Activated CD4-positive, CD25-positive, alpha-beta regulatory T cell treated with anti-CD3 and anti-CD28 coated beads, Interleukin-2, amount 50 U/mL, for 16 hours (primary cell): ENCODE measurements around the gene BNC2.
"Not testable (repeated sequence)": the region's sequence is repeated elsewhere in the genome, so short reads cannot be mapped to it uniquely, and the experiment has no call there.

ENCODE experiments used
- DNase-seq: peaks from one replicate; pipeline ENCODE4 v3.0.0-alpha.2; 2020; ENCODE audit warnings: low read depth, low spot score

The BNC2 gene

DNA sequence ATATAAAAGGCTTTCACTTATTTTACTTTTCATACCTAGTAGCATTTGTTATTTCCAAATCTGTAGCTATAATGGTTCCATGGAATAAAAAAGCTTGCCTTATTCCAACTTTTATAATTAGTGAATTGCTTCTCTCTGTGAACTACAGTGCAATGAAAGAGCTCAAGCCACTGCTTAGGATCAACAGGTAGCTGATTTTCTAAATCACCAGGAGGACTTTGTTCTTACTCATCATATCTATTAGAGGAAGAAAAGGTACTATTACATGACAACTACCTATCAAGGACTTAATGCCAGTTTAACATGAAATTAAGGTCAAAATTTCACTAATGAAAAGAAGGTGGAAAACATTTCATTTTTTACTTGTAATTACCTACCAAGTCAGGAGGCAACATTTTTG, 414.6 kb downstream of the BNC2 start:
- DNase-seq = no peak

DNA sequence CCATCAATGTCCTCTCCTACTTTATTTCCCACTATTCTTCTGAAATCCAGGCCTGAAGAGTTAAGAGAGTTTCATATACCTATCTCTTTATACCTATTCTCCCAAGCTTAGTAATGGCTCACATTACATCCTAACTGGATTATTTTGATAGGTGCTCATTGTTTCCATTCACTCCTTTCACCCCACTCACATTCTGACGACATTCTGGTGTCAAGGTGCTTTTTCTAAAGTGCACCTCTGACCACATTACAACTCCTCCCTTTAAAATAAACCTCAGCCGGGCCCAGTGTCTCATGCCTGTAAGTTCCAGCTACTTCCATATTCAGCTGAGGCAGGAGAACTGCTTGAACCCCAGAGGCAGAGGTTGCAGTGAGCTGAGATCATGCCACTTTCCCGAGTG, 417.1 kb downstream of the BNC2 start:
- no peak for DNase-seq

DNA sequence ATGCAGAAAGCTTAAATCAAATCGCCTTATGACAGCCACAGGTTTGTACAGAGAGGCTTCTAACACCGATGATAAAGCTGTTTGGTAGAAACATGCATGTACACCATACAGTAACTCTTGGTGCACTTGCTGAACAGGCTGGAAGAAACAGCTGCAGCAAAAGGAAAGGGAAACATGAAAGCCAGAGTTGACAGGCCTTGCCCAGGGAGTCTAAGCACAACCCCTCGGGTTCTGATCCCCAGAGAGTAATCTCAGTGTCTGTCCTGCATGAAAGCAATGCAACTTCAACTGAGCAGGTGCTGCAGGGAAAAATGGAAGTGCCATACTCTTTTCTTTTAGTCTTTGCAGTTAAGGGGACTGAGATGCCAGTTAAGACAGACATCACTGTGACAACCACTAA, 419.9 kb downstream of the BNC2 start:
- DNase-seq = no peak

DNA sequence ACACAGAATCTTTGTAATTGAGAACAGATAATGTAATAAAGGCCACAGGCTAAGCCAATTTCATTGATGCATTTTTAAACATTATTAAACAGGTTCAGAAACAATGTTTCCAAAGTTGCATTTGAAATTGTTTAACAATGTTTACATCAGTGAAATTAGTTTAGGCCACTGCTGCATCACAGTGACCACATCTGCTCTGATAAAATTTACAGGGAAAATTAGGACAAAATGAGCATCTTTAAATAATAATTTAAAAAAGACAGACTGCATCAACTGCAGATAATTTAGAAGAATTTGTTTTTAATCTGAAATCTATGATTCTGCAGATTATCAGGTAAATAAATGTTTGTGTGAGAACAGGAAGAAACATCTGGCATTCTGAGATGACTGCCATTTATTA, 420.4 kb downstream of the BNC2 start:
- DNase-seq = no peak

DNA sequence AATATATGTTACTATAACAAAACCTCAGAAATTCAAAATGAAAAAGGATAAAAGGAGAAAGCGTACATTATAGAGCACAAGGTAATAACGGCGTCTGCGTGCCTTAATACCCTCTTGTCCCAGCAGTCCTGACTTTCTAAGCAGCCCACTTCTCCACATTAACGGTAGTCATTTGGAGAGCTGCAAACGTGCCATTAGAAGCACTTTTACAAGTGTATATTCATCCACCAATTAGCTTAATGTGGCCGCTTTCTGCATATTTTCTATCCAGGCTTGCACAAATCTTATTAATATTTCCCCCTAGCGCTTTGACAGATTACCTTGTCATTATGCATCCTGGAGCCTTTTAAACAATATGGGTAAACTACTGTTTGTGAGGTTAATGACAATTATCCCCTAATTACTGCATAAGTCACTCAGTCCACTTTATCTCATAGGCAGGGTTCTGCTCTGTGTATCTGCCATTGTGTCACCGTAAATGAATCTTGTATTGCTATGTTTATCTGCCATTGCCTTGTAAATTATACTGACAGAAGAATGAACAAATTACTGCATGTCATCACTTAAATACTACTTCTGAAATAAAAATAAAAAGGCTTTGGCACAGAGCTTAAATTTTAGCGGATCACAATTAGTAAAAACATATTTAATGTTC, 421.3 kb downstream of the BNC2 start:
- no peak for DNase-seq

DNA sequence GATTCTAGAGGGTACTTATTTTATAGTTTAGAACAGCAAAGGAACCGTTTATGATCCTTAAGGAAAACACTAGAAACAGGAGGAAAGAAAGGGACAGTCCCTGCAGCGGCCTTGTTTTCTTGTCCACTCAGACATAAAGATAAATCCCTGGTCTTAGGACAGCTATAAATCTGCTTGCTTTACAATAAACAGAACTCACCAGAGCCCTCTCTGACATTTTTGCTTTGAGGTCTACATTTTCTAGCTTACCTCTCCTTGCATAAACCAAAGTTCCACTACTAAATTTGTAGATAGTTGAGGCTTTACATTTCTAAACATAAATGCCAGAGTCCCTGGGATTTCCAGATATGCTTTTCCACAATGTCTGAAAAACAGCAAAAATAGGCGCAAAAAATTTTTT, 422.5 kb downstream of the BNC2 start:
- no peak for DNase-seq

DNA sequence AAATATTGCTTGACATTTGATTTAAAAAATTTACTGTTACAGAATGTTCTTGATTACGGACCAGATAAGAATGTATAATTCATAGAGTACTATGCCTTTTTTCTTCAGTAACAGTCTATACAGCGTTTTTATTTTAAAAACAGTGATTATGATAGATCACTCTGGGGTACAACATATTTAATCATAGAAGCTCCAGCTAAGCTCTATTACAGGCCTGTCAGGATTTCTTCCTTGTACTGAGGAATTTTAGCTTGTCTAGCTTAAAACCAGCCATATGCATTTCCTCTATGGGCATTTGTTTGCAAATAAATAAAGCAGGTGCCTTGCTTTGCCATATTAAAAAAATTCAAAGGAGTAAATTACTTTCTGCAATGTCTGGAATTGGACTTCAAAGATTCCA, 423.8 kb downstream of the BNC2 start:
- no peak for DNase-seq

DNA sequence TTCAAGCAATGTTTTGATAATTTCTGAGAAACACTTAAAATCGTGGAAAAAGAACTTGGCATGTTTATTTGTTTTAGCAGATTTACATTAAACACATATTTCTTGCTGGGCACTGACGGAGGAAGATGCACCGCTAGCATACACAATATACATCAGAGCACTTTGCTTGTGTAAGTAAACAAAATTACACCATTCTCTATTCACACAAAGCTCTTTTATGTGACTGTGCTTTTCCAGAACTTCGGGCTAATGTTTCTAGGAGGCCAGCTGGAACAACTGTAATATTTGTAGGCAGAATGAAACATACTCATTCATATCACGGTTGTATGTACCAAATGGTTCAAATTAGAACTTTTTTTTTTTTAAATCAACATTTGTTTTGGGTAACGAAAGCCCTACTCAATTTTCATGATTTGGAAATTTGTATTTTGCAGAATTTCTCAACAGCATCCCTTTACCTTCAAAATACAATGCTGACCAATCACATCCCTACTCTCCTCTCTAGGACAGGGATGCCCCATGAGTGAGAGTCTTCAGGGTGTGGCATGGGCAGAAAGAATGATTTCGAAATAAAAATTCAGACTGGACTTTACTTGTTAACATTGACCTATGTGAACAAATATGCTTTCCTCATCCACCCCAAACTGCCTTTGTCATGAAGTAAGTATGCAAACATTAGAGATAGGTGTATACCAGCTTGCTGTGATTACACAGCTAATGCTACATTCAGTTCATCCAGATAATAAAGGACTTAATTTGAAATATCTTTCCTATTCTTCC, 425.1 kb downstream of the BNC2 start:
- DNase-seq = no peak

DNA sequence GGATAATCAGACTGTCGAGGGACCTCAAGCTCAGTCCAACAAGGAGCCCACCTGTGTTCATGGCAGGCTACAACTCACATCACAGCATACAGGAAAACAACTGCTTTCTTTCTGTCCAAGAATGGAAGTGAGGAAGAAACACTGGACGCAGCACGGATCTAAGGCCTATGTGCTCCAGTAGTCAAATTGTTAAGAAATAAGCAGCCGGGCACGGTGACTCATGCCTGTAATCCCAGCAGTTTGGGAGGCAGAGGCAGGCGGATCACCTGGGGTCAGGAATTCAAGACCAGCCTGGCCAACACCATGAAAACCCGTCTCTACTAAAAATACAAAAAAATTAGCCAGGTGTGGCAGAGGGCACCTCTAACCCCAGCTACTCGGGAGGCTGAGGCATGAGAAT, 427.8 kb downstream of the BNC2 start:
- DNase-seq = no peak

DNA sequence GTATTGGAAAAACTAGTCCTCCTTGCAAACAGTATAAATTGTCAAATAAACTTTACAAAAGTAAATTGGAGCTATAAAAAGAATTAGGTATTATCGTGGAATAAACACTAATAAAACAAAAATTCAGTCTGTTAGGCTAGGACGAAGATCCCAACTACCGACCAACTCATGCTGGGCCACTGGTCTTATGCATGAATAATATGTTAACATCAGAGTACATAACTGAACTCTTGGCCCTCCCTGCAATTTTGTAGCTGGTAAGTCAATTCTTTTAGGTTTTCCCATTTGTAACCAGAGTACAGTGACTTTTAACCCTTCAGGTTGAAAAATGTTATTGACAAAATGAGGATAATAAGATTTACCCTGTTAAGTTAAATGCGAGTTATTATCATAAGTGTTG, 428.7 kb downstream of the BNC2 start:
- DNase-seq = no peak

DNA sequence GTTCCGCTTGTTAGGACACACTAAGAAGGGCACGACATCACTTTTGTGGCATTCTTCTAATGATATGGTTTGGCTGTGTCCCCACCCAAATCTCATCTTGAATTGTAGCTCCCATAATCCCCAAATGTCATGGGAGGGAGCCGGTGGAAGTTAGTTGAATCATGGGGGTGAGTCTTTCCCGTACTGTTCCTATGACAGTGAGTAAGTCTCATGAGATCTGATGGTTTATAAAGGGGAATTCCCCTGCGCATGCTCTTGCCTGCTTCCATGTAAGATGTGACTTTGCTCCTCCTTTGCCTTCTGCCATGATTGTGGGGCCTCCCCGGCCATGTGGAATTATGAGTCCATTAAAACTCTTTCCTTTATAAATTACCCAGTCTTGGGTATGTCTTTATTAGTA, 431.6 kb downstream of the BNC2 start:
- not testable (repeated sequence) for DNase-seq

DNA sequence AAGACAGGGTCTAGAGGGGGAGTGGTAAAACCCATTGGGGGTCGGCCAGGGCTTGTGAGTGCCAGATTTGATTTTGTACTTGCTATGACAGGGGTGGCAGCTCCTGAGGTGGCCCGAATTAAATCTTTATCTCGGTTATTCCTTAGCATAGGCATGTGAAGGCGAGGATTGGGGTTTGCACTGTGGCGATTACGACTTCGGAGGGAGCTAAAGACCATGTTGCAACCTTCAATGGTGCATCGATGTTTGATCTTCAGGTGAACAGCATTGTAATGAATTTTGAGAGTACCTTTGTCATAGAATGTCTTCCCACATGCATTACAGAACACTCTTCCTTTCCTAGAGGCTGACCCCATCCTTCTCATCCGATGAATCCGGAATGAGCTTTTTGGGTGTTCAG, 433.9 kb downstream of the BNC2 start:
- no peak for DNase-seq

DNA sequence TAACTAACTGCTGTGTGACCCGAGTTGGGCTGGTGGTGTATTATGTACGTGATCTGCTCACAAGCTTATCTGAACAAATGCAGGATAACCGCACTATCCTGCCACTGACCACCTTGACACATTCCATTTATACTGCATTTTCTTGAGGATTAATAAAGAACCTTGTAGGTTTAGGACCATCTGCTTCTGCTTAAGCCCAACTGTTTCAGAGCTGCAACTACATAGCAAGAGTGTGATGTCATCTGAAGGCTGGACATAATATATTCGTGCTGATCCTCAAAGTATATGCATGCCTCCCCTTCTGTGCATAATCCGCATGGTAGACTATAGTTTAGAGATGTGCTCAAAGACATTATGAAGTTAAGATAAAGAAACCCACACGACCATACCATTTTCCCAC, 435.9 kb downstream of the BNC2 start:
- DNase-seq = no peak

DNA sequence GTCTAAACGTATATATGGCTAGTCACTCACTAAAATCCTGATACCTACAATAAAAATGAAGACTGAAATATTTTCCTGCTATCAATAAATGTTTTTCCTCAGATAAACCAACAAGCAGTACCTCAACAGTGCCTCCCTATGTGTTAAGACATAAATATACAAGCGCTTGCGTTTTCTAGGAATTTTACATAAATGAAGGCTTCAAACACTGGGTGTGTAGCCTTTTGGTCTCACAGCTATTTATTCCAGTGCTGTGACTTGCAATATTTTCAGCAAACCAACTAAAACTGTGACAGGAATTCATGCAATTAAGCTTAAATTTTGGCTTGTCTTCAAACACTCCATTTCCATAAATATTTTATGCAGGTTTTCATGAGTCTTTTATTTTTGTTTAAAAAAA, 437.0 kb downstream of the BNC2 start:
- DNase-seq = no peak

DNA sequence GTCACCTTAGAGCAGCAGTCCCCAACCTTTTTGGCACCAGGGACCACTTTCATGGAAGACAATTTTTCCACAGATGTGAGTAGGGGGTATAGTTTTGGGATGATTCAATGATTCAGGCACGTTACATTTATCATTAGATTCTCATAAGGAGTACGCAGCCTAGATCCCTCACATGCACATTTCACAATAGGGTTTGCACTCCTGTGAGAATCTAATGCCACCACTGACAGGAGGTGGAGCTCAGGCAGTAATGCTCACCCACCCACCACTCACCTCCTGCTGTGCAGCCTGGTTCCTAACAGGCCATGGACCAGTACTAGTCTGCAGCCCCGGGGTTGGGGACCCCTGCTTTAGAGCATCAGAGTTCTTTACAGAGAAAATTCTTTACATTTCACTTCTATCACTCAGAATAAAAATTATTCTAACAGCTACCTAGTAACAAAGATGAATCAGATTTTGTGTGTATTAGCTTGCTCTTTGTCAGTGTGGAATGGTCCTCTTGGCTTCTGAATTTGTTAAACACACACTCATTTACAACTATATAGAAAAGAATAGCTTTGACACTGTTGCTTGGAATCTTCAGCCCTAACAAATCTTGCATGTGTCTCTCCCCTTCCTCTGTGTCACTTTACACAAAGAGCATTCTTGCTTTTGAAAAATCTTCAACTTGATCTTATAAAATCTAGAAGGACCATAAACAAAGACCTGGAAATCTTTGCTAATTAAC, 438.6 kb downstream of the BNC2 start:
- no peak for DNase-seq

DNA sequence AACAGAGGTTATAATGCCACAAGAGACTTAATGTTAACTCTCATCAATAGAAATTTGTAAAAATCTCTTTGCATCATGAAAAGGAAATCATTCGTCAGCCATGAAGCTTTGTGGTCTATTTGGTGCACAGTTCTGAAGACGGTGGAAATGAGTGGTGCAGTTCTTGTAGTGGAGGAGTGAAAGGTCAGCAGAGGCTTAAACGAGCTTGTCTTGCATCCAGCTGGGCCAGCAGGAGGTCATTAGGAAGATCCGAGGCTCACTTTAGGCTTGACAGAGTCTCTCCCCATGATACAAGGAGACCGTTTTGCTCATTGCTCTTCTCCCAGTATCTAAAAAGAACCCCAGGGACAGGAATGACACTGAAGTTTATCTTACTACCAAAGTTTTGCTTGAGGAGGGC, 440.8 kb downstream of the BNC2 start:
- no peak for DNase-seq

DNA sequence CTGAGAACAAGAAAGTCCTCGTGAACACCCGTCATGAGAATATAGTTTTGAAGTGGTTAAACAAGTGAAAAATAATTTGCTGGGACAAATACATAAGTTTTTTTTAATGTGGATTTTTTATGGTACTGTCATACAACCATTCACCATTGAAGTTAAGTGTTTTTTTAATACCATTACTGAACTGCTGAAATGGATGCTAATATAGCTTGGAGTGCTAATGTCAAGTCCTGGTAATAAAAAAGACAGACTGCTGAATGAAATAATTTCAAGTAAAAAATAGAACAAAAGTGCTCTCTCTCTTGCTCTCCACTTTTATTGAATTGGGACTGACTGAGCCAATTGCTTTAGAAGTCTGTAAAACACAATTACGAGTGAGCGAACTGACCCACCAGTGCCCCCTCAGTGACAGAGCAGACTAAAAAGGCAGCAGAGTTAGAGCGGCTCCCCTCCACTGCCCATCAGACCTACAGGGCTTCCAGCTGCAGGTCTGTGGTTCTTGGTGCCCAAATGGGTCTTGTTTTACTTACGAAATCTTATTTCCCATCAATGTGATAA, 442.5 kb downstream of the BNC2 start:
- DNase-seq = no peak

DNA sequence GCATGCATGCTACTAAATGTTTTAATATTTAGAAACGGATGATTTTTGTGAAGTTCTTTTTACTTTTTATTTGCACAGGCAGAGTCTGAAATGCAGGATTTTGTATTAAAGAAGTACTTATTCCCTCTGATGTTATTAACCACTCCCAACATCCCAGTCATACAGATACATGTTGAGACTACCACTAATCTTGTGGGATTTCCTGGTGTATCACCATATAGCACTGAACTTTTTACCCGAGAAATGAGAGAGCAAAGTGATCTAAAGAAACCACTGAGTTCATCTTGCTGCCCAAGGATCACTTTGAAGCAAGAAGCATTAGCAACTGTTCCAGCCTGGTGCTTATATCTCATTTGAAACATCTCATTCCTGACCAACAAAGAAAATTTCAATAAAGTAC, 443.8 kb downstream of the BNC2 start:
- DNase-seq = no peak

DNA sequence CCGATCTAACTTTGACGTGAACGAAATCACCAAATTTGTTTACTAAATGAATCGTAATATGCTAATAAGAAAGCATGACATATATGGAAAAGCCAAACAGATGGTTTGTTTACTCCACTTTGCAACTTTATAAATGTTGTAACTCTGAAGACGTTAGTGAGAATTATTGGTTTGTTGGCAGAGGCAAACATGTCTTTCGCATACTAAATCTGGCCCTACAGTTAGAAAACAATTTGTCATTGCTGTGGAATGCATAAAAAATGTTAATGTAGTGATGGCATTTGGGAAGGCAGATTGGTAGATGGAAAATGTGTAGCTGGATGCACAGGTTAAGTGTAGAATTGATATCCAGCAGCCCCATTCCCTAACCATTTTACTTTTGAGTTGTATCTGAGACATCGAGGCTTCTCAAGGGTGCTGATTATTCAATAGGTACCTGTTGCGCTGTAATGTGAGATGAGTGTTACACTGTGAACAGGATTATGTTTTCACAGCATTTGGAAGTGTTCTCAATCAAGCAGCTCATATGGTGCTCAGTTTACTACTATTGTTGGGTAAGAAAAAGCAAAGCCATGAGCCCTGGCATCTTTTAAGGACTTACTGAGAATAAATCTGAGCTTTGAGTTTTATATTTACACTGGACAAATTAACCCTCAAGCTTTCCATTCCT, 444.8 kb downstream of the BNC2 start:
- no peak for DNase-seq

DNA sequence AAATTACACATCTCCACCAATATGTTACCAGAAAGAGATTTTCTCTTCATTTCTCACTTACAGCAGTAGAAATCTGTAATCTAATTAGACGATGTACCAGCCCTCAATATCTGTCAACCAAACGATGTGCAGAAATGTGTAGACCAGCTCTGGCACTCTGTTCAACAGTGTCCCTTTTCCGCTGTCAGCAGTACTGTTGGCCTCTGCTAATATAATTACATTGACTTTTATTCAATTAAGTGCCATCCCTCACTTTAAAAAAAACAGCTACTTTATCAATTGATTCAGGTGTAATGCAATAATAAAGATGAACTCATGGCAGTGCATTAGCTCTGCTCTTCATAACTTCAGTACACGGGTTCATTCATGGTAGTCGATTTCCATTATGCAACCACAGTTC, 448.4 kb downstream of the BNC2 start:
- no peak for DNase-seq

DNA sequence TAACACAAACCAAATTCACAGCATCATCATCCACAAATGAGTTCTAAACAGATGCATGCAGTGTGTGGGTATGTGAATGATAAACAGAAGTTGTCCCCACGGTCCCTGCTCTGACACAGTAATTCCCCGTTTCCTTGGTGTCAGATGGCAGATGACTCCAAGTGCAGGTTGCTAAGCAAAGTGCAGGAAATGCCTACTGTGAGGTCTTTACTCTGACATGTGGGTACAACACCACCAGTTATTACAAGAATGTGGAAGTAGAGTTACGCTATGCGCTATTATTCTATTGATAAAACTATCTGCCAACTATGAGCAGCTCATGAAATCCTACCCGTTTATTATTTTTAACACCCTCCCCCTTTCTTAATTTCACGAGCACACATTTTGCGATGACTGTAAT, 448.9 kb downstream of the BNC2 start:
- DNase-seq = no peak

DNA sequence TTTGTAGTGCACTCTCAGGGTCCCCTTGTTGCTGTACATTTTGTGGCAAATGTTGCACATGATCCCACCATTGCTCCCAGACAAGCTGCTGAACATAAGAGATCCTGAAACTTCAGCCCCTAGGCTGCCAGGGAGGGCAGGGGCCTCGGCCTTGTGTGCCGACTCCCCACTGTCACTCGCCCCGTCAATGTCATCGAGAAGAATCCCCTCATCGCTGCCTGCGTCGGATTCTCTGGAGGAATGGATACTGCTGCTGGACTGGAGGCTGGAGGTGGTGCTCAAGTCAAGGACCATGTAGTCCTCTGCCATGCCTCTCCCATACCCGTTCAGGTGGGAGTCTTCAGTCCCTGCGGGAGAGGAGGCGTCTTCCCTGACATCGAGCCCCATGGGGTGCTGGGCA, 451.3 kb downstream of the BNC2 start:
- DNase-seq = no peak
